HepG2 (cell line): ENCODE results near the gene PRKAR1A. TPM values are rescaled to one million over a fixed set of nuclear protein-coding genes. Genes with fewer than 3 reads are reported as not detected.

ENCODE experiments used
- EED ChIP-seq: sonication (generic); formaldehyde crosslinking; IDR thresholded peaks from 2 replicates; pipeline ENCODE4 v1.5.0; 2020; ENCODE audit warnings: mild to moderate bottlenecking, missing genetic modification reagents
- FOXP1 ChIP-seq, 2 experiments: fragments of 450-650 bp in 1 of 2; IDR thresholded peaks; 2 replicates each; pipeline ENCODE4 v1.6.1; 2017 to 2018; ENCODE audit warnings: antibody characterized with exemption in 1 of 2
- GTF2F1 ChIP-seq: fragments of 150-350 bp; IDR thresholded peaks from 2 replicates; pipeline ENCODE4 v1.6.1; 2014; ENCODE audit warnings: low read length
- HMG20B ChIP-seq: conservative IDR thresholded peaks from 2 replicates; pipeline ENCODE4 v1.6.1; 2016; ENCODE audit warnings: missing genetic modification reagents, missing compliant biosample characterization
- KDM1A ChIP-seq: IDR thresholded peaks from 2 replicates; pipeline ENCODE4 v1.6.1; 2016; ENCODE audit warnings: missing compliant biosample characterization
- MXI1 ChIP-seq: IDR thresholded peaks from 3 replicates; pipeline ENCODE4 v1.6.1; 2012; ENCODE audit warnings: low read depth, low read length, inconsistent platforms, borderline replicate concordance
- RXRB ChIP-seq: IDR thresholded peaks from 2 replicates; pipeline ENCODE4 v1.6.1; 2016; ENCODE audit warnings: borderline replicate concordance, missing genetic modification reagents, missing compliant biosample characterization
- SOX6 ChIP-seq, 2 experiments: fragments of 450-650 bp in 1 of 2; sonication (generic) in 1 of 2; formaldehyde crosslinking in 1 of 2; IDR thresholded peaks; 2 replicates each; pipeline versions ENCODE4 v1.4.0 to v1.6.1; 2017 to 2020; ENCODE audit warnings: antibody characterized with exemption in 1 of 2, mild to moderate bottlenecking in 1 of 2, missing genetic modification reagents in 1 of 2
- TARDBP ChIP-seq: sonication (generic); formaldehyde crosslinking; IDR thresholded peaks from 2 replicates; pipeline ENCODE4 v1.8.0; 2022; ENCODE audit warnings: mild to moderate bottlenecking, missing genetic modification reagents
- TP53 ChIP-seq: sonication (generic); formaldehyde crosslinking; conservative IDR thresholded peaks from 2 replicates; pipeline ENCODE4 v1.4.0; 2020; ENCODE audit warnings: missing genetic modification reagents
- ZBTB7B ChIP-seq: sonication (generic); formaldehyde crosslinking; IDR thresholded peaks from 2 replicates; pipeline ENCODE4 v1.4.0; 2020; ENCODE audit warnings: missing genetic modification reagents
- ZNF501 ChIP-seq: sonication (generic); formaldehyde crosslinking; IDR thresholded peaks from 2 replicates; pipeline ENCODE4 v1.5.1; 2020; ENCODE audit warnings: mild to moderate bottlenecking, moderate library complexity, missing genetic modification reagents
- ZNF713 ChIP-seq: sonication (generic); formaldehyde crosslinking; IDR thresholded peaks from 2 replicates; pipeline ENCODE4 v1.4.0; 2020; ENCODE audit warnings: mild to moderate bottlenecking, missing genetic modification reagents
- ZNF747 ChIP-seq: sonication (generic); formaldehyde crosslinking; IDR thresholded peaks from 2 replicates; pipeline ENCODE4 v1.8.1; 2023; ENCODE audit warnings: missing genetic modification reagents, mild to moderate bottlenecking, borderline replicate concordance
- polyA plus RNA-seq, 8 experiments: library from polyadenylated mRNA; depleted of rRNA in 3 of 8; stranded (reverse) in 7 of 8; unstranded in 1 of 8; fragments of >200 nt; fragmentation: Illumina TruSeq in 4 of 8; extraction: Trizol in 4 of 8; gene quantifications; 2 replicates each; pipeline versions ENCODE4 v1.2.1 to v1.2.3, GENCODE V29; 2011 to 2016; ENCODE audit warnings: low read depth in 4 of 8, missing spikeins in 1 of 8, mixed read lengths in 1 of 8; ENCODE audit not compliant: insufficient read depth in 1 of 8
- total RNA-seq, 5 experiments: library from RNA; depleted of rRNA; stranded (reverse); fragments of >200 nt; fragmentation: Illumina TruSeq; extraction: Trizol; gene quantifications; 2 replicates each; pipeline ENCODE4 v1.2.3, GENCODE V29; 2016; ENCODE audit warnings: low read depth in 1 of 5
- TF ChIP-seq, protein P1 (sequence below): sonication (generic); formaldehyde crosslinking; IDR thresholded peaks from 2 replicates; pipeline ENCODE4 v1.4.0; 2020; ENCODE audit warnings: mild to moderate bottlenecking, missing genetic modification reagents
- TF ChIP-seq, protein P2 (sequence below), 2 experiments: sonication (generic) in 1 of 2; formaldehyde crosslinking in 1 of 2; IDR thresholded peaks; 2 replicates each; pipeline versions ENCODE4 v1.6.1 to v1.9.0; 2014 to 2022; ENCODE audit warnings: antibody characterized with exemption in 1 of 2, borderline replicate concordance in 1 of 2, inconsistent platforms in 1 of 2, low read depth in 1 of 2, missing genetic modification reagents in 1 of 2

Gene PRKAR1A
- total and polyA plus RNA-seq, 2 of the 13 experiments (the other 11 are each of a cell fraction or from before 2014, with no cell fraction given) = 265 to 266 TPM

DNA sequence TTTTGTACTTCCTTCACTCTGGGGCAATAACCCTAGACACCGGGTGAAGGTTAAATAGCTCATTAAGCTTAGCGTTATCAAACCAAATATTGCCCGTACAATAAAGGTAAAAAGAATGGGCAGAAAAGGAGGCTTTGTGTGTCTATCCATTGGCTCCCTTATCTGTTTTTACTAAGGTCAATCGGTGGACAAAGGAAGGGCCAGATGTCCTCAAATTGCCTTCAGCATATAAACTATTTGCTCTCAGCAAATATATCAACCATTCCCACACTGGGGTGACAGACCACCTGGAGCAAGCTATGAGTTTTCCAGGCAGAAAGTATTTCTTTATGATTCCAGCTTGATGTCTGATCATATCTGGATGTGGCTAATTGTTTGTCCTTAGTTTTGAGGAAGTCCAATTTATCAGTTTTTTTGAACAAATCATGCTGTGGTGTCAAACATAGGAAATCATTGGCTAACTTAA is 29.6 kb upstream of the PRKAR1A start (continued):
- TF ChIP-seq, protein P1, sequence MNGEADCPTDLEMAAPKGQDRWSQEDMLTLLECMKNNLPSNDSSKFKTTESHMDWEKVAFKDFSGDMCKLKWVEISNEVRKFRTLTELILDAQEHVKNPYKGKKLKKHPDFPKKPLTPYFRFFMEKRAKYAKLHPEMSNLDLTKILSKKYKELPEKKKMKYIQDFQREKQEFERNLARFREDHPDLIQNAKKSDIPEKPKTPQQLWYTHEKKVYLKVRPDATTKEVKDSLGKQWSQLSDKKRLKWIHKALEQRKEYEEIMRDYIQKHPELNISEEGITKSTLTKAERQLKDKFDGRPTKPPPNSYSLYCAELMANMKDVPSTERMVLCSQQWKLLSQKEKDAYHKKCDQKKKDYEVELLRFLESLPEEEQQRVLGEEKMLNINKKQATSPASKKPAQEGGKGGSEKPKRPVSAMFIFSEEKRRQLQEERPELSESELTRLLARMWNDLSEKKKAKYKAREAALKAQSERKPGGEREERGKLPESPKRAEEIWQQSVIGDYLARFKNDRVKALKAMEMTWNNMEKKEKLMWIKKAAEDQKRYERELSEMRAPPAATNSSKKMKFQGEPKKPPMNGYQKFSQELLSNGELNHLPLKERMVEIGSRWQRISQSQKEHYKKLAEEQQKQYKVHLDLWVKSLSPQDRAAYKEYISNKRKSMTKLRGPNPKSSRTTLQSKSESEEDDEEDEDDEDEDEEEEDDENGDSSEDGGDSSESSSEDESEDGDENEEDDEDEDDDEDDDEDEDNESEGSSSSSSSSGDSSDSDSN (CRISPR knock-in tag) = no peak
- TF ChIP-seq FOXP1 (IDR thresholded peaks at IDR 0.05) = no peak
- TF ChIP-seq FOXP1 (CRISPR knock-in tag; IDR thresholded peaks at IDR 0.05) = peak; percentile 77; the same call in 1 of the 2 replicates
- TF ChIP-seq ZNF501 (CRISPR knock-in tag) = no peak
- no peak for TF ChIP-seq MXI1
- TF ChIP-seq, protein P2, sequence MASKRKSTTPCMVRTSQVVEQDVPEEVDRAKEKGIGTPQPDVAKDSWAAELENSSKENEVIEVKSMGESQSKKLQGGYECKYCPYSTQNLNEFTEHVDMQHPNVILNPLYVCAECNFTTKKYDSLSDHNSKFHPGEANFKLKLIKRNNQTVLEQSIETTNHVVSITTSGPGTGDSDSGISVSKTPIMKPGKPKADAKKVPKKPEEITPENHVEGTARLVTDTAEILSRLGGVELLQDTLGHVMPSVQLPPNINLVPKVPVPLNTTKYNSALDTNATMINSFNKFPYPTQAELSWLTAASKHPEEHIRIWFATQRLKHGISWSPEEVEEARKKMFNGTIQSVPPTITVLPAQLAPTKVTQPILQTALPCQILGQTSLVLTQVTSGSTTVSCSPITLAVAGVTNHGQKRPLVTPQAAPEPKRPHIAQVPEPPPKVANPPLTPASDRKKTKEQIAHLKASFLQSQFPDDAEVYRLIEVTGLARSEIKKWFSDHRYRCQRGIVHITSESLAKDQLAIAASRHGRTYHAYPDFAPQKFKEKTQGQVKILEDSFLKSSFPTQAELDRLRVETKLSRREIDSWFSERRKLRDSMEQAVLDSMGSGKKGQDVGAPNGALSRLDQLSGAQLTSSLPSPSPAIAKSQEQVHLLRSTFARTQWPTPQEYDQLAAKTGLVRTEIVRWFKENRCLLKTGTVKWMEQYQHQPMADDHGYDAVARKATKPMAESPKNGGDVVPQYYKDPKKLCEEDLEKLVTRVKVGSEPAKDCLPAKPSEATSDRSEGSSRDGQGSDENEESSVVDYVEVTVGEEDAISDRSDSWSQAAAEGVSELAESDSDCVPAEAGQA (IDR thresholded peaks at IDR 0.05; ENCODE audit: low read depth) = no peak
- TF ChIP-seq, protein P2 (CRISPR knock-in tag; IDR thresholded peaks at IDR 0.05; ENCODE audit: borderline replicate concordance) = no peak
- TF ChIP-seq ZNF747 (CRISPR knock-in tag) = no peak
- TF ChIP-seq TARDBP = peak; percentile 83; the same call in 1 of the 2 replicates
- TF ChIP-seq RXRB (CRISPR knock-in tag) = peak; percentile 97
- 0 out of 2 replicates have a peak, but pooled peaks have one; percentile 15 for TF ChIP-seq TP53 (CRISPR knock-in tag)
- peak; percentile 96 for TF ChIP-seq HMG20B (CRISPR knock-in tag)
- peak; percentile 91 for TF ChIP-seq ZBTB7B (CRISPR knock-in tag)
- TF ChIP-seq GTF2F1 = no peak
- TF ChIP-seq SOX6 (IDR thresholded peaks at IDR 0.05) = no peak
- TF ChIP-seq SOX6 (CRISPR knock-in tag; IDR thresholded peaks at IDR 0.05) = peak; percentile 98
- no peak for TF ChIP-seq KDM1A (CRISPR knock-in tag)
- no peak for TF ChIP-seq EED
- TF ChIP-seq ZNF713 (CRISPR knock-in tag) = no peak
